Fibroblast of pulmonary artery (primary cell): ENCODE measurements around the gene NUDT3.
A peak's percentile ranks its signal among the peaks of the same experiment; 100 is the strongest.
"Not testable (repeated sequence)": the region's sequence is repeated elsewhere in the genome, so short reads cannot be mapped to it uniquely, and the experiment has no call there.

ENCODE experiments used
- DNase-seq: peaks from one replicate; pipeline ENCODE4 v3.0.0-alpha.2; 2010; ENCODE audit warnings: low read depth
- H3K4me3 ChIP-seq: replicated peaks from 2 replicates; pipeline ENCODE4 v1.5.1; 2011; ENCODE audit warnings: low read depth, mild to moderate bottlenecking, control low read depth, low read length, moderate library complexity
- CTCF ChIP-seq: IDR thresholded peaks from 2 replicates; pipeline ENCODE4 v1.5.1; 2011; ENCODE audit warnings: mild to moderate bottlenecking, control low read depth, low read length, inconsistent platforms; ENCODE audit errors: missing control alignments

Gene NUDT3

DNA sequence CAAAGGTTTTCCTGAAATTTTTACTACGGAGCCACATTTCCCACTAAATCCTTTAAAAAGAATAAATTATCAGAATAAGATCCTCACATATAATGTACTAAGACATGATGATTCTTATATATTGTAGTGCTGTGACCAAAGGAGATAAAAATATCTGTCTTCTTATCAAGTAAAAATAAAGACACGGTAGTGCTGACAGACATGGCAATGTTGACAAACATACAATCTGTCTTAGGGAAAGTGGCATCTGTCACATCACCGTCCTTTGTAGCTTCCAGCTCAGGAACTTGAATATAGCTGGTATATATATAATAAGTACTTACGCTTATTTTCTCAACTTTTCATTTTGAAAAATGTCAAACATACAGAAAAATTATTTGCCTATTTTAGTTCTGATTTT is 66.8 kb downstream of the NUDT3 start:
- TF ChIP-seq CTCF = no peak
- H3K4me3 ChIP-seq = no peak overlapping the region
- no peak for DNase-seq

DNA sequence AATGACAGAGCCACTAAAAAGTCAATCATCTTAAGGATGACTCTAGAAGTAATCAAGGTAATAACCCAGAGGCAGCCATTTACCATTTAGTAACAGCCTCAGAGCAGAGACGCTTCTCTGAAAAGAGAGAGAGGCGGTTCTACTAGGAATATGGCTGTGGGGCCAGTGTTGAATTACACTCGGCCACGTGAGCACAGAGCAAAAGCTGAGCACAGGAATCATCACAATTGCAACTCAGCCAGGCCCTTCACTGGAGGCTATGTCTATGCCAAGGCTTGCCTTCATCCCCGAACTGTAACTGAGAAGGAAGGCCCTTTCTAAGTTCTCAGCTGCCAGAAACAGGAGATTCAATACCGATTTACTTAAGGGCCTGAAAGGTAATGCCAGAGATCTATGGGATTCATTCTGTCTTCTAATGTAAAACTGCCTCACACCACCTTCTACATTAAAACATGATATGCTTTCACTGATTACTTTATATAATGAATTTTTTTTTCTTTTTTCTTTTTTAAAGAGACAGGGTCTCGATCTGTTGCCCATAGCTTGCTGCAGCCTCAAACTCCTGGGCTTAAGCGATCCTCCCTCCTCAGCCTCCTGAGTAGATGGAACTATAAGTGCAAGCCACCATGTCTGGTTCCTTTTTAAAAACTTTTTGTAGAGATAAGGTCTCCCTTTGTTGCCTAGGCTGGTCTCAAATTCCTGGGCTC is 67.6 kb downstream of the NUDT3 start:
- H3K4me3 ChIP-seq = no peak overlapping the region
- no peak for TF ChIP-seq CTCF
- peak; percentile 58 for DNase-seq

DNA sequence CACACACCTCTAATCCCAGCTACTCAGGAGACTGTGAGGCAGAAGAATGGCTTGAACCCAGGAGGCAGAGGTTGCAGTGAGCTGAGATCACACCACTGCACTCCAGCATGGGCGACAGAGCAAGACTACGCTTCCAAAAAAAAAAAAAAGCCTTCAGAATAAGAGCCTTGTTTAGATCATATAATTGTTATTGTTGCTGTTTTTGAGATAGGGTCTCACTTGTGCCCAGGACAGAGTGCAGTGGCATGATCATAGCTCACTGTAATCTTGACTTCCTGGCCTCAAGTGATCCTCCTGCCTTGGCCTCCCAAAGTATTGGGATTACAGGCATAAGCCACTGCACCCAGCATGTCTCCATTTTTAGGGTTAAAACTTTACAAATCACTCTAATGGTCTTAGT is 68.2 kb downstream of the NUDT3 start:
- DNase-seq, H3K4me3 ChIP-seq: not testable (repeated sequence)

DNA sequence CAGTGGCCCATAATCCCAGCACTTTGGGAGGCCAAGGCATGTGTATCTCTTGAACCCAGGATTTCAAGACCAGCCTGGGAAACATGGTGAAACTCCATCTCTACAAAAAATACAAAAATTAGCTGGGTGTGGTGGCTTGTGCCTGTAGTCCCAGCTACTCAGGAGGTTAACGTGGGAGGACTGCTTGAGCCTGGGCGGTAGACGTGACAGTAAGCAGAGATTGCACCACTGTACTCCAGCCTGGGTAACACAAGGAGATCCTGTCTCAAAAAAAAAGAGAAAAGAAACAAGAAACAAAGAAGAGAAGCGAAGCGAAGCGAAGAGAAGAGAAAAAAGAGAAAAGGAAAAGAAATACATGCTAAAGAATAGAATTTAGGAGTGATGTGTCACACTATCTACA is 69.2 kb downstream of the NUDT3 start:
- no peak overlapping the region for H3K4me3 ChIP-seq
- no peak for DNase-seq
- no peak for TF ChIP-seq CTCF

DNA sequence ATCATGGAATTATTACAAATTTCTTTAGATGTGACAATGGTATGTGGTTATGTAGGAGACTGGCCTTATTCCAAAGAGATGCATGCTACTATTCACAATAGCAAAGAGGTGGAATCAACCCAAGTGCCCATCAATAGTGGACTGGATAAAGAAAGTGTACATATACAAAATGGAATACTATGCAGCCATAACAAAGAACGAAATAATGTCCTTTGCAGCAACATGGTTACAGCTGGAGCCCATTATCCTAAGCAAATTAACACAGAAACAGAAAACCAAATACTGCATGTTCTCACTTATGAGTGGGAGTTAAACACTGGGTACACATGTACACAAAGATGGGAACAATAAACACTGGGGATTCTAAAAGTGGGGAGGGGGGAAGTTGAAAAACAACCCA is 69.7 kb downstream of the NUDT3 start:
- H3K4me3 ChIP-seq = no peak overlapping the region
- TF ChIP-seq CTCF = no peak
- DNase-seq = no peak

GRCh38 chr6:34321821-34322220 is 70.6 kb downstream of the NUDT3 start:
- TF ChIP-seq CTCF = no peak
- DNase-seq = no peak
- no peak overlapping the region for H3K4me3 ChIP-seq

DNA sequence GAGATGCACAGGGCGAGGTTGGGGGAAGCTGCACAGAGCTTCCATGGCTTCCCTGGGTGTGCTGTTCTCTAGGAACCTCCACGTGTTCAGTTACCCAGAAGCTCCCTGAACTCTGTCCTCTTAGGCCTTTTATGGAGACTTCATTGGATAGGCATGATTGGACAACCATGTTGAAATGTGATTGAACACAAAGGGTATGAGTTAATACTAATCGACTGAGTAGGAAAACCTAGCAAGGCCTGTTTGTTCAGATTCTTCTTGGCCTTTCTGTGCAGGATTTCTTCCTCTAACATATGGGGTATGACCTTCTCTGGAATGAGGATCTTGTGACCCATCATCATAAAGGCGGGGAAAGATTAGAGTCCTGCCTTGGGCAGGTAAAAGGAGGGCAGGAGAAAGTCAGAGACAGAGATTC is 73.0 kb downstream of the NUDT3 start:
- no peak for TF ChIP-seq CTCF
- no peak for DNase-seq
- no peak overlapping the region for H3K4me3 ChIP-seq
